Measurements from ENCODE around the gene FAM50A.

DNA sequence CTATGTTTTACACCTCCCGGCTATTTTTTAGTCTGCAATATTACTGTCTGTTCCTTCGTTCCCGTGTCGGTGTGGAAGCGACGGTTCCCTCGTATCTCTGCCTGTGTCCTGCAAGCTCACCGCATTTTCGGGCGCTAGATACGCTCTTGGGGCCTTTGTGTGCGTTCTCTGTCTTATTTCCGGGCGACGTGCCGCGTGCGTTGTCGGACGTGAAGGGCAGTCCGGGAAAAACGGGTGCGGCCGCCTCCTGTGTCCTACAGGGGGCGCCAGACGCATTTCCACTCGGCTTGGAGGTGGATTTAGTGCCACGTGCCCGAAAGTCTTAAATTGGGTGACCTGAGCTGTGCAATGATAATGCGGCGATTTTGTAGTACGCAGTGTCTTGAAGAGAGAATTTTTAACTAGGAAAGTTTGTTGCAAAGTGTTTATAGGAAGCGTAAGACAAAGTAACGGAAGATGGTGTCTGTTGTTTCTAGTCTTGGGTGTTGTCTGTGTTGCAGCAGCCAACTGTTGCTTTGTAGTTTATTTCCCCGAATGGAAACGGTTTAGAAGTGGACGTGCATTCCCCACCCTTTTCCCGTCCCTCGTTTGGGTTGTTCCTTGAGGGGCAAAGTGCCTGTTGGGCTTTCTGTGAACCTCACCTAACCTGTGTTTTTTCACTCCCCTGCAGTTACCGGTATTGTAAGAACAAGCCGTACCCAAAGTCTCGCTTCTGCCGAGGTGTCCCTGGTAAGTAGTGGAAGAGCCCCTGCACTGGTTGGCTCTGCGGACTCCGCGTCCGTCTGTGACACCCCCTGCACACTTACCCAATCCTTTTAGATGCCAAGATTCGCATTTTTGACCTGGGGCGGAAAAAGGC is 45.0 kb upstream of the FAM50A start:
- TF ChIP-seq ZNF274 (IDR thresholded peaks at IDR 0.05; ENCODE audit: low read depth, low read length) (no peak), SUZ12 (IDR thresholded peaks at IDR 0.05; ENCODE audit: extremely low read depth, insufficient read depth, insufficient read length) (no peak), YY1 (IDR thresholded peaks at IDR 0.05; ENCODE audit: insufficient read depth, insufficient read length) (no peak)

Measured in NT2/D1 (cell line).